Inferior parietal cortex (tissue), 1 donor: ENCODE results near the gene SMIM36.
"Not testable (repeated sequence)": the region's sequence is repeated elsewhere in the genome, so short reads cannot be mapped to it uniquely, and the experiment has no call there.

Source experiments
- DNase-seq: peaks from one replicate; pipeline ENCODE4 v3.0.0-alpha.2; 2016; ENCODE audit errors: extremely low spot score

Gene SMIM36

GRCh38 chr17:55433629-55434422 is 77.4 kb downstream of the SMIM36 start:
- DNase-seq = no peak

- DNase-seq = no peak
Observed at GRCh38 chr17:55433029-55433628, 78.1 kb downstream of the SMIM36 start.

GRCh38 chr17:55432358-55433028 is 78.8 kb downstream of the SMIM36 start:
- DNase-seq = no peak

DNA sequence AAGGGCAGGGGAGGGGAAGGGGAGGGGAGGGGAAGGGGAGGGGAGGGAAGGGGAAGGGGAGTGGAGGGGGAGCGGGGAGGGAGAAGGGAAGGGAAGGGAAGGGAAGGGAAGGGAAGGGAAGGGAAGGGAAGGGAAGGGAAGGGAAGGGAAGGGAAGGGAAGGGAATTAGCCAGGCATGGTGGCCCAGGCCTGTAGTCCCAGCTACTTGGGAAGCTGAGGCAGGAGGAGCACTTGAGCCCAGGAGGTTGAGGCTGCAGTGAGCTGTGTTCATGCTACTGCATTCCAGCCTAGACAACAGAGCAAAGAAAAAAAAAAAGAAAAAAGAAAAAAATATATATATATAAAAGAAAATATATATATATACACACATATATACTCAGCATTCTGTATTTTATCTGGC is 79.3 kb downstream of the SMIM36 start:
- not testable (repeated sequence) for DNase-seq

GRCh38 chr17:55430541-55431288 is 80.5 kb downstream of the SMIM36 start:
- no peak for DNase-seq

DNA sequence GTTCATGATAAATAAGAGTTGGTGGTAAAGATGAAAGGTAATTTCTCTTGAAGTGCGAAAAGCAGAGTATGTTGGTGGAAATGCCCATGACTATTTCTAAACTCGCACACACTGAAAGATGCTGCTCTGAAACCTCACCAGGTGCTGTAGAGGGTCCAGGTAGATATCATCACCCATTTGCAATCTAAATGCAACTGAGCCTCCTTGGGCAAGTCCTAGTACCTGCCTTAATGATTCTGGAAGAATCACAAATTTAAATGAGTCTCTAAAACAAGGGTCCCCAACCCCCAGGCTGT is 83.7 kb downstream of the SMIM36 start:
- DNase-seq = no peak

- no peak for DNase-seq
Observed at GRCh38 chr17:55426851-55427586, 84.2 kb downstream of the SMIM36 start.

- DNase-seq = no peak
Observed at GRCh38 chr17:55424893-55425540, 86.2 kb downstream of the SMIM36 start.

- DNase-seq = no peak
Observed at GRCh38 chr17:55423535-55423934, 87.7 kb downstream of the SMIM36 start.

DNA sequence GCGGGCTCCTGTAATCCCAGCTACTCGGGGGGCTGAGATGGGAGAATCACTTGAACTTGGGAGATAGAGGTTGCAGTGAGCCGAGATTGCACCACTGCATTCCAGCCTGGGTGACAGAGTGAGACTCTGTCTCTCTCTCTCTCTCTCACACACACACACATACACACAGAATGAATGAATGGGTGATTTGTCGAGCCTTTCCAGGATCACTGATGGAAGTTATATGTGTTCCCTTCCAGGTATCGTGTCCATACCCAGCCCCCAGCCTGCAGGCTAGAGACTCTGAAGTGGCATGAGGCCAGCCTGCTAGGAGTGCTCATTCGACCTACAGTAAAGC is 88.5 kb downstream of the SMIM36 start:
- DNase-seq = not testable (repeated sequence)

DNA sequence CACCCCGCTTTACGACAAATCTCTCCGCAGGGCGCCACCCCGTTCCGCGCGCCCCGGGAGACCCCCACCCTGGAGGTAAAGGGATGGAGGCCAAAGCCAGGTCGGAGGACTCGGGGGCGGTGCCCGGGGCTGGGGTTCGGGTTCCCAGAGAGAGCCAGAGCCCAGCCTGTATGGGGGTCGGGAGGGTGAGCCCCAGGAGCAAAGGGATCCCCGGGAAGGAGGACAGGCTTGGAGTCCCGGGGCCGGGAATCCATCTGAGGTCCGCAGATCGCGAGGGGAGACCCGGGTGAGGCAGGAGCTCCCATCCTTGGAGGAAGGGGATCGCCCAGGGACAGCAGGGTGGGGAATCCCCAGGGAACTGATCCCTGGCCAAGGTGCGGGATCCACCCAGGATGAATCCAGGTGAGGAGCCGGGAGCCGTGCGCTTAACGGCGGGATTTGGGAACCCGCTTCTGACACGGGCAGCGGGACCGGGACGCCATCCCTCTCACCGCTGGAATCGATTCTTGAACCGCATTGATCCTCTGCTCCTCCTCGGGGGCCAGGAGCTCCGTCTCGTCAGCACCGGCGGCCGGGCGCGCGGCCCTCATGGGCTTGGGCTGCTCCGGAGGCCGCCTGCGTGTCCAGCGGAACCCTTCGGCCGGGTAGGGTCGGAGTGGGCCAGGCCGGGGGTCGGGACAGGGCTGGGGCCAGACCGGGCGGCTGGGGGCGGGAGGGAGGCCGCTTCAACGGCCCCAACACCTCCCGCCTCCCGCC is 89.9 kb downstream of the SMIM36 start, which contains the start of gene MMD:
TSS of gene MMD (minus strand) at position 657 of the 756 bp plus-strand sequence. CDS start at position 517, 140 bp downstream.
- no peak for DNase-seq

DNA sequence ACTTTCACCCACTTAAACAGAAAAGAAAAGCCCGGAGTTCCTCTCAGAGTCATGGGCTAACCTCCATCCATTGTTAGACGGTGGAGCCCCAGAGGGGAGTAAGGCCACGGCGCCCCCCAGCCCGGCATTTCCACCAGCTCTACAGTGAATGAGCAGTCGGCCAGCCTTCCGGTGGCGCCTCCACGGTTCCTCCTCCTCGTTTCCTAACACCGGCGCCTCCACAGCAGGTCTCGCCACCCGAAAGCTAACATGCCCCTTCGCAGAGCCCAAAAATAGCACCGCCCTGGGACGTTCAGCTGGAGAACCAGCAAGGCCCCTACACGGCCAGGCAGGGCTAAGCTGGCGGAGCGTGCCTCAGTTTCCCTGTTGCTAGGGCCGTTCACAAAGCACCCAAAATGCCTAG is 90.5 kb downstream of the SMIM36 start:
- no peak for DNase-seq

GRCh38 chr17:55420067-55420775 is 91.0 kb downstream of the SMIM36 start:
- DNase-seq = no peak

DNA sequence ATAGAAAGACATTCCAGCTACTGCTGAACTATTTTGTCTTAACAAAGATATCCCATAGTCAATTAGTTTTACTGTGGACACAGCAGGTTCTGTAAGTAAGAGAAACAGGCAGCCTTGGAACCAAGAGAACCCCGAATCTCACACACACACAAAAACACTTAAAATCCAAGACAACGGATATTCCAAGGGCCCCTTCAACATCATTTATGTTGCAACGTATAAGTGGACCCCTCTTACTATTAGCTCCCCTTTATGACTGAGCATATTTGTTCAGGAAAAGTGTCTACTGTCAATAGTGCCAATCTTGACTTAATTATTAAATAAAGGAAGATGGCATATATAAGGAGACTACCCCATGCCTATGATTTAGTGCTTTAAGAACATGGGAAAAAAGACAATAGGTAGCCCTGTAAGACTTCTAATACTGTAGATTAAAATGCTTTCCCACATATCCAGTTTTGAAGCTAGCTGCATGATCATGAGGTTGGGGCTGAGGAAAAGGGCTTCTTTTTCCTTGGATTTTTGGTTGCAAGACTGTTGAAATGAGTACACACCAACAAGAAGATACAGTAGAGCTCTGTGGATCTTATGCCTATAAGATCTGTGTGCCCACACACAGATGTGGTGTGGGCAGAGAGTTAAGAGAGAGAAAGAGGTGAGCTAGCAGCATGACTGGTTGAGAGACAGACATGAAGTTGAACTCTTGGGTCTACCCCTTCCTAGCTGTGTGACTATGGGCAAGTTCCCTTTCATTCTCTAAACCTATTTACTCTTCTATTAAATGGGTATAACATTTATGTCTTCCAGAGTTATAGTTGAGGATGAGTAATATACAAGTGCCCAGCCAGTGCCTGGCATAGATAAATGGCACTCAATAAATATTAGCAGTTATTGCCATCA is 92.6 kb downstream of the SMIM36 start:
- DNase-seq = no peak

- no peak for DNase-seq
Observed at GRCh38 chr17:55417411-55418268, 93.6 kb downstream of the SMIM36 start.

- peak; percentile 43 for DNase-seq
Observed at GRCh38 chr17:55416470-55417052, 94.7 kb downstream of the SMIM36 start.

- no peak for DNase-seq
Observed at GRCh38 chr17:55416000-55416399, 95.3 kb downstream of the SMIM36 start.
